Liver (tissue), 9 donors: ENCODE measurements around the gene MAD2L1BP. TPM values are rescaled to one million over a fixed set of nuclear protein-coding genes. Genes with fewer than 3 reads are reported as not detected.

Source experiments
- DNase-seq: peaks from one replicate; pipeline ENCODE4 v3.0.0-alpha.2; 2017; ENCODE audit warnings: low spot score
- H3K27ac ChIP-seq, 2 donors: one replicate each; pipeline ENCODE4 v1.7.0; 2013; ENCODE audit warnings: inconsistent platforms in 2 of 2, low read length in 2 of 2, control low read depth in 1 of 2, low read depth in 1 of 2, mild to moderate bottlenecking in 1 of 2
- H3K27me3 ChIP-seq, 4 donors: one replicate each; pipeline versions ENCODE4 v1.6.1 to v1.7.0; 2013; ENCODE audit warnings: low read length in 3 of 4, inconsistent platforms in 1 of 4, mild to moderate bottlenecking in 1 of 4, moderate library complexity in 1 of 4; ENCODE audit not compliant: control insufficient read depth in 4 of 4, insufficient read depth in 4 of 4
- H3K36me3 ChIP-seq, 4 donors: one replicate each; pipeline versions ENCODE4 v1.6.1 to v1.7.0; 2013; ENCODE audit warnings: low read length in 3 of 4, mild to moderate bottlenecking in 3 of 4, low read depth in 1 of 4, moderate library complexity in 1 of 4; ENCODE audit not compliant: control insufficient read depth in 4 of 4, insufficient read depth in 3 of 4
- H3K4me1 ChIP-seq, 4 donors: one replicate each; pipeline versions ENCODE4 v1.6.1 to v1.7.0; 2013; ENCODE audit warnings: low read length in 3 of 4, mild to moderate bottlenecking in 3 of 4, moderate library complexity in 1 of 4; ENCODE audit not compliant: control insufficient read depth in 4 of 4, insufficient read depth in 4 of 4
- H3K4me3 ChIP-seq, 3 donors: one replicate each; pipeline versions ENCODE4 v1.6.1 to v1.7.0; 2013; ENCODE audit warnings: low read length in 3 of 3, control low read depth in 1 of 3, low read depth in 1 of 3, mild to moderate bottlenecking in 1 of 3
- H3K9ac ChIP-seq, 2 donors: one replicate each; pipeline ENCODE4 v1.7.0; 2013; ENCODE audit warnings: low read length in 2 of 2, mild to moderate bottlenecking in 2 of 2, moderate library complexity in 2 of 2, control low read depth in 1 of 2, low read depth in 1 of 2
- H3K9me3 ChIP-seq, 4 donors: one replicate each; pipeline versions ENCODE4 v1.6.1 to v1.7.0; 2013; ENCODE audit warnings: low read length in 3 of 4; ENCODE audit not compliant: control insufficient read depth in 4 of 4
- EGR1 ChIP-seq, 2 donors: IDR thresholded peaks; 2 replicates each; pipeline ENCODE4 v1.6.1; 2016 to 2018; ENCODE audit warnings: antibody characterized with exemption in 2 of 2, low read depth in 2 of 2
- FOXA1 ChIP-seq: IDR thresholded peaks from 2 replicates; pipeline ENCODE4 v1.6.1; 2016; ENCODE audit warnings: antibody characterized with exemption
- FOXA2 ChIP-seq: IDR thresholded peaks from 2 replicates; pipeline ENCODE4 v1.6.1; 2016; ENCODE audit warnings: antibody characterized with exemption
- GABPA ChIP-seq, 2 donors: IDR thresholded peaks in 1 of 2; conservative IDR thresholded peaks in 1 of 2; 2 replicates each; pipeline ENCODE4 v1.6.1; 2016; ENCODE audit warnings: antibody characterized with exemption in 2 of 2, mild to moderate bottlenecking in 1 of 2, moderate library complexity in 1 of 2
- HNF4A ChIP-seq, 2 donors: conservative IDR thresholded peaks; 2 replicates each; pipeline ENCODE4 v1.6.1; 2016; ENCODE audit warnings: antibody characterized with exemption in 2 of 2, mild to moderate bottlenecking in 2 of 2
- HNF4G ChIP-seq: IDR thresholded peaks from 2 replicates; pipeline ENCODE4 v1.6.1; 2016; ENCODE audit warnings: antibody characterized with exemption
- JUND ChIP-seq, 2 donors: IDR thresholded peaks; 2 replicates each; pipeline ENCODE4 v1.6.1; 2016; ENCODE audit warnings: antibody characterized with exemption in 2 of 2
- NR2F2 ChIP-seq: IDR thresholded peaks from 2 replicates; pipeline ENCODE4 v1.6.1; 2016; ENCODE audit warnings: antibody characterized with exemption
- RAD21 ChIP-seq, 2 donors: IDR thresholded peaks; 2 replicates each; pipeline ENCODE4 v1.6.1; 2016; ENCODE audit warnings: antibody characterized with exemption in 2 of 2, mild to moderate bottlenecking in 2 of 2
- RXRA ChIP-seq, 2 donors: IDR thresholded peaks; 2 replicates each; pipeline ENCODE4 v1.6.1; 2017 to 2018; ENCODE audit warnings: antibody characterized with exemption in 2 of 2, mild to moderate bottlenecking in 1 of 2
- SP1 ChIP-seq: IDR thresholded peaks from 2 replicates; pipeline ENCODE4 v1.6.1; 2018; ENCODE audit warnings: antibody characterized with exemption, mild to moderate bottlenecking
- TAF1 ChIP-seq: conservative IDR thresholded peaks from 2 replicates; pipeline ENCODE4 v1.6.1; 2016; ENCODE audit warnings: antibody characterized with exemption, mild to moderate bottlenecking
- YY1 ChIP-seq: IDR thresholded peaks from 2 replicates; pipeline ENCODE4 v1.6.1; 2016; ENCODE audit warnings: antibody characterized with exemption, mild to moderate bottlenecking
- WGBS: extraction: QIAGEN DNeasy Blood & Tissue Kit; methylation state at CpG from one replicate; pipeline ENCODE4 v1.1.7; 2013; 5-methylcytosine and 5-hydroxymethylcytosine counted together
- polyA plus RNA-seq, 2 donors: library from polyadenylated mRNA; stranded (reverse) in 1 of 2; unstranded in 1 of 2; fragments of 200-250 nt in 1 of 2; fragments of >200 nt in 1 of 2; fragmentation: Nextera tagmentation in 1 of 2; extraction: Ambion mirVana in 1 of 2; gene quantifications; one replicate each; pipeline versions ENCODE4 v1.2.1 to v1.2.3, GENCODE V29; 2013 to 2015
- total RNA-seq, 2 donors: library from RNA; depleted of rRNA; stranded (reverse); fragments of >200 nt; gene quantifications; one replicate each; pipeline ENCODE4 v1.2.3, GENCODE V29; 2014
- TF ChIP-seq, protein P1 (sequence below): IDR thresholded peaks from 2 replicates; pipeline ENCODE4 v1.6.1; 2016; ENCODE audit warnings: antibody characterized with exemption, mild to moderate bottlenecking
- TF ChIP-seq, protein P2 (sequence below): IDR thresholded peaks from 2 replicates; pipeline ENCODE4 v1.6.1; 2016; ENCODE audit warnings: antibody characterized with exemption
- TF ChIP-seq, protein P3 (sequence below): IDR thresholded peaks from 2 replicates; pipeline ENCODE4 v1.6.1; 2016; ENCODE audit warnings: antibody characterized with exemption
- TF ChIP-seq, protein P4 (sequence below): fragments of 150-350 bp; IDR thresholded peaks from 2 replicates; pipeline ENCODE4 v1.5.1; 2017; ENCODE audit warnings: improper control_type of control experiment, low read depth, low read length; ENCODE audit not compliant: missing input control
- donor health status: healthy.
- donor health status: healthy.
- donor health status: healthy.
- donor health status: healthy.
- donor health status: healthy.

Gene MAD2L1BP
- total and polyA plus RNA-seq, 4 donors: 11.2 to 17.3 (median 16.1) TPM

DNA sequence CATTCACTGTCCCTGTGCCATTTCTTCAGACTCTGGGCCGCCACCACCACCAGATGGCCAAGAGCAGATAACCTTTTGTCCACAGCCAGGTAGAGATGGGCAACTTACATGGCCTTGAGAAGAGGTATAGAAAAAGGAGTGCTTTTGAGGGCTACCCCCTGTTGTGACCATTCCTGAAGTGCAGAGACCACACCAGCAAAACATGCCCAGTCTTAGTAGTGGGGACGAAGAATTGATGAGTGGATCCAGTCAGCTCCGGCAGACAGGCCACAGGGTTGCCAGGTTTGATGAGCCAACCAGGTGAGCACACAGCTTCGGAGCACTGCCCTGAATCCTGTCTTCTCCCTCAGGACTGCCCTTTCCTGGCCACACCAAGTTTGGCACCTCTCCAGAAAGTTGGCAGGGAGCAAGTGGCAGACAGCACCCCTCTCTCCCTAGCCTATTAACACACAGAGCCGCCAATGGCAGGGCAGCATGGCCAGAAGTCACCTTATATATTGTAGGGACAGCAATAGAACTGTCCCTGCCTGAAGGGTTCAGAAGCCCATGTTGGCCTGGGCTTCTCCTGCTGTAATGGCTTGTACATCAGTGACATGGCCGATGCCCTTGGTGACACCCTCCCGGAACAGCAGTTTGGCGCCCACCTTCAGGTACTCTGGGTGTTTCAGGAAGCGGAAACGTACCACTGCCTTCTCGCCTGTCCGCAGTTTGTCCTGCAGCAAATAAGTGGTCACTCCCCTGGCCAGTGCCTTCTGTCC is 14.4 kb upstream of the MAD2L1BP start (continued):
- TF ChIP-seq, protein P1, sequence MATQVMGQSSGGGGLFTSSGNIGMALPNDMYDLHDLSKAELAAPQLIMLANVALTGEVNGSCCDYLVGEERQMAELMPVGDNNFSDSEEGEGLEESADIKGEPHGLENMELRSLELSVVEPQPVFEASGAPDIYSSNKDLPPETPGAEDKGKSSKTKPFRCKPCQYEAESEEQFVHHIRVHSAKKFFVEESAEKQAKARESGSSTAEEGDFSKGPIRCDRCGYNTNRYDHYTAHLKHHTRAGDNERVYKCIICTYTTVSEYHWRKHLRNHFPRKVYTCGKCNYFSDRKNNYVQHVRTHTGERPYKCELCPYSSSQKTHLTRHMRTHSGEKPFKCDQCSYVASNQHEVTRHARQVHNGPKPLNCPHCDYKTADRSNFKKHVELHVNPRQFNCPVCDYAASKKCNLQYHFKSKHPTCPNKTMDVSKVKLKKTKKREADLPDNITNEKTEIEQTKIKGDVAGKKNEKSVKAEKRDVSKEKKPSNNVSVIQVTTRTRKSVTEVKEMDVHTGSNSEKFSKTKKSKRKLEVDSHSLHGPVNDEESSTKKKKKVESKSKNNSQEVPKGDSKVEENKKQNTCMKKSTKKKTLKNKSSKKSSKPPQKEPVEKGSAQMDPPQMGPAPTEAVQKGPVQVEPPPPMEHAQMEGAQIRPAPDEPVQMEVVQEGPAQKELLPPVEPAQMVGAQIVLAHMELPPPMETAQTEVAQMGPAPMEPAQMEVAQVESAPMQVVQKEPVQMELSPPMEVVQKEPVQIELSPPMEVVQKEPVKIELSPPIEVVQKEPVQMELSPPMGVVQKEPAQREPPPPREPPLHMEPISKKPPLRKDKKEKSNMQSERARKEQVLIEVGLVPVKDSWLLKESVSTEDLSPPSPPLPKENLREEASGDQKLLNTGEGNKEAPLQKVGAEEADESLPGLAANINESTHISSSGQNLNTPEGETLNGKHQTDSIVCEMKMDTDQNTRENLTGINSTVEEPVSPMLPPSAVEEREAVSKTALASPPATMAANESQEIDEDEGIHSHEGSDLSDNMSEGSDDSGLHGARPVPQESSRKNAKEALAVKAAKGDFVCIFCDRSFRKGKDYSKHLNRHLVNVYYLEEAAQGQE: no peak

DNA sequence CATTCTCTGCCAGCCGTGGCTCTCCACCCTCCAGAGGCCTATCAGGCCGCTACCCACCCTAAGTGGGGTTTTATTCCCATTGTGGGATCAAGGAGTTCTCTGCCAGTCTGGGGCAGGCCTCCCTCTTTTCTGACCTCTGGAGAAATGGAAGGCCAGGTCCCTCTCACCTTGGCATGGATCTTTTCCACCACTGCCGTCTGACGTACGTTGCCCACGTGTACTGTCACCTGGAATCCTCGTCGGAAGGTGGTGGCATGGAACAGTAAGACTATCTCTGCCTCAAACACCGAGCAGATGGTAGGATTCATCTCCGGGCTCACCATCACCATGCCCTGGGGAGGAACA is 13.8 kb upstream of the MAD2L1BP start:
- no peak for DNase-seq
- no peak for TF ChIP-seq GABPA (IDR thresholded peaks at IDR 0.05 in 1 of 2, conservative IDR thresholded peaks at IDR 0.05 in 1 of 2)
- TF ChIP-seq FOXA2: no peak
- no peak for TF ChIP-seq EGR1 (IDR thresholded peaks at IDR 0.05; ENCODE audit: low read depth in 2 of 2)
- no peak for TF ChIP-seq YY1
- no peak for TF ChIP-seq HNF4A (conservative IDR thresholded peaks at IDR 0.05)
- TF ChIP-seq, protein P2, sequence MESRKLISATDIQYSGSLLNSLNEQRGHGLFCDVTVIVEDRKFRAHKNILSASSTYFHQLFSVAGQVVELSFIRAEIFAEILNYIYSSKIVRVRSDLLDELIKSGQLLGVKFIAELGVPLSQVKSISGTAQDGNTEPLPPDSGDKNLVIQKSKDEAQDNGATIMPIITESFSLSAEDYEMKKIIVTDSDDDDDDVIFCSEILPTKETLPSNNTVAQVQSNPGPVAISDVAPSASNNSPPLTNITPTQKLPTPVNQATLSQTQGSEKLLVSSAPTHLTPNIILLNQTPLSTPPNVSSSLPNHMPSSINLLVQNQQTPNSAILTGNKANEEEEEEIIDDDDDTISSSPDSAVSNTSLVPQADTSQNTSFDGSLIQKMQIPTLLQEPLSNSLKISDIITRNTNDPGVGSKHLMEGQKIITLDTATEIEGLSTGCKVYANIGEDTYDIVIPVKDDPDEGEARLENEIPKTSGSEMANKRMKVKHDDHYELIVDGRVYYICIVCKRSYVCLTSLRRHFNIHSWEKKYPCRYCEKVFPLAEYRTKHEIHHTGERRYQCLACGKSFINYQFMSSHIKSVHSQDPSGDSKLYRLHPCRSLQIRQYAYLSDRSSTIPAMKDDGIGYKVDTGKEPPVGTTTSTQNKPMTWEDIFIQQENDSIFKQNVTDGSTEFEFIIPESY: no peak
- TF ChIP-seq, protein P3, sequence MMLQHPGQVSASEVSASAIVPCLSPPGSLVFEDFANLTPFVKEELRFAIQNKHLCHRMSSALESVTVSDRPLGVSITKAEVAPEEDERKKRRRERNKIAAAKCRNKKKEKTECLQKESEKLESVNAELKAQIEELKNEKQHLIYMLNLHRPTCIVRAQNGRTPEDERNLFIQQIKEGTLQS: no peak
- TF ChIP-seq, protein P4, sequence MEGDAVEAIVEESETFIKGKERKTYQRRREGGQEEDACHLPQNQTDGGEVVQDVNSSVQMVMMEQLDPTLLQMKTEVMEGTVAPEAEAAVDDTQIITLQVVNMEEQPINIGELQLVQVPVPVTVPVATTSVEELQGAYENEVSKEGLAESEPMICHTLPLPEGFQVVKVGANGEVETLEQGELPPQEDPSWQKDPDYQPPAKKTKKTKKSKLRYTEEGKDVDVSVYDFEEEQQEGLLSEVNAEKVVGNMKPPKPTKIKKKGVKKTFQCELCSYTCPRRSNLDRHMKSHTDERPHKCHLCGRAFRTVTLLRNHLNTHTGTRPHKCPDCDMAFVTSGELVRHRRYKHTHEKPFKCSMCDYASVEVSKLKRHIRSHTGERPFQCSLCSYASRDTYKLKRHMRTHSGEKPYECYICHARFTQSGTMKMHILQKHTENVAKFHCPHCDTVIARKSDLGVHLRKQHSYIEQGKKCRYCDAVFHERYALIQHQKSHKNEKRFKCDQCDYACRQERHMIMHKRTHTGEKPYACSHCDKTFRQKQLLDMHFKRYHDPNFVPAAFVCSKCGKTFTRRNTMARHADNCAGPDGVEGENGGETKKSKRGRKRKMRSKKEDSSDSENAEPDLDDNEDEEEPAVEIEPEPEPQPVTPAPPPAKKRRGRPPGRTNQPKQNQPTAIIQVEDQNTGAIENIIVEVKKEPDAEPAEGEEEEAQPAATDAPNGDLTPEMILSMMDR: no peak
- no peak for TF ChIP-seq RAD21 (IDR thresholded peaks at IDR 0.05)
- no peak for TF ChIP-seq RXRA (IDR thresholded peaks at IDR 0.05)
- TF ChIP-seq, protein P1: no peak
- no peak for TF ChIP-seq FOXA1
- TF ChIP-seq NR2F2: no peak
- no peak for TF ChIP-seq JUND (IDR thresholded peaks at IDR 0.05)
- no peak for TF ChIP-seq SP1
- no peak for TF ChIP-seq TAF1
- TF ChIP-seq HNF4G: no peak
- peaks cover 3 to 51% (median 31%) of the 10 kb centered on the region in 4 donors for H3K36me3 ChIP-seq
- no peak overlapping the region for H3K4me3 ChIP-seq
- H3K4me1 ChIP-seq: peaks cover 0 to 3% (median under 1%) of the 10 kb centered on the region in 4 donors
- no peaks in the 10 kb centered on the region for H3K9me3 ChIP-seq
- 98% methylated on average over 10 of the region's 10 CpGs for WGBS
- no peak overlapping the region for H3K27ac ChIP-seq
- H3K27me3 ChIP-seq: no peaks in the 10 kb centered on the region
- H3K9ac ChIP-seq: no peak overlapping the region
